Naive thymus-derived CD4-positive, alpha-beta T cell (primary cell): ENCODE data around the gene SCAF4. TPM values are rescaled to one million over a fixed set of nuclear protein-coding genes. Genes with fewer than 3 reads are reported as not detected.
"Not testable (repeated sequence)": the region's sequence is repeated elsewhere in the genome, so short reads cannot be mapped to it uniquely, and the experiment has no call there.

Source experiments
- ATAC-seq: fragments of 150-1000 bp; cut with Tn5 transposase; 2 replicates; pipeline ENCODE4 v1.10.0; 2021; ENCODE audit warnings: mild to moderate bottlenecking, moderate library complexity
- CTCF ChIA-PET: fragments of 350-600 bp; sonication (Branson Sonifier 250); formaldehyde crosslinking; loops from one replicate; lab custom pipeline; 2021; ENCODE audit warnings: antibody characterized with exemption; lab: Charles Lee
- POLR2A ChIA-PET: fragments of 350-600 bp; sonication (Branson Sonifier 250); formaldehyde crosslinking; loops from one replicate; lab custom pipeline; 2021; ENCODE audit warnings: antibody characterized with exemption, inconsistent platforms; lab: Charles Lee
- DNase-seq, 9 donors: peaks; one replicate each; pipeline versions ENCODE4 v3.0.0 to v3.0.0-alpha.2; 2020 to 2022; ENCODE audit warnings: mixed read lengths in 1 of 9
- H3K27ac ChIP-seq: one replicate; pipeline ENCODE4 v1.7.0; 2013; ENCODE audit warnings: mild to moderate bottlenecking, low read depth, low read length, moderate library complexity
- H3K27me3 ChIP-seq, 2 donors: one replicate each; pipeline ENCODE4 v1.7.0; 2013; ENCODE audit warnings: low read length in 2 of 2, mild to moderate bottlenecking in 2 of 2, moderate library complexity in 2 of 2; ENCODE audit not compliant: control insufficient read depth in 2 of 2, insufficient read depth in 2 of 2
- H3K36me3 ChIP-seq, 3 experiments: 1 replicate in 2 of 3; 2 replicates in 1 of 3; pipeline ENCODE4 v1.7.0; 2013; ENCODE audit warnings: low read length in 3 of 3, mild to moderate bottlenecking in 3 of 3, moderate library complexity in 1 of 3; ENCODE audit not compliant: insufficient read depth in 3 of 3, control insufficient read depth in 2 of 3
- H3K4me1 ChIP-seq, 2 donors: one replicate each; pipeline ENCODE4 v1.7.0; 2013; ENCODE audit warnings: low read length in 2 of 2, mild to moderate bottlenecking in 2 of 2, moderate library complexity in 1 of 2; ENCODE audit not compliant: control insufficient read depth in 2 of 2, insufficient read depth in 2 of 2
- H3K4me3 ChIP-seq: 2 replicates; pipeline ENCODE4 v1.7.0; 2013; ENCODE audit warnings: mild to moderate bottlenecking, low read length
- H3K9me3 ChIP-seq, 3 experiments: 1 replicate in 2 of 3; 2 replicates in 1 of 3; pipeline ENCODE4 v1.7.0; 2013; ENCODE audit warnings: low read length in 3 of 3; ENCODE audit not compliant: control insufficient read depth in 2 of 3
- H3K27ac Mint-ChIP-seq, 9 donors: one replicate each; pipeline ENCODE4 v1.8.0; 2020 to 2022; ENCODE audit warnings: mixed read lengths in 9 of 9, mild to moderate bottlenecking in 8 of 9, moderate library complexity in 5 of 9, inconsistent platforms in 2 of 9
- H3K27me3 Mint-ChIP-seq, 5 donors: one replicate each; pipeline ENCODE4 v1.8.0; 2021 to 2022; ENCODE audit warnings: mixed read lengths in 5 of 5, mild to moderate bottlenecking in 1 of 5
- H3K36me3 Mint-ChIP-seq, 5 donors: one replicate each; pipeline ENCODE4 v1.8.0; 2020 to 2022; ENCODE audit warnings: mixed read lengths in 5 of 5, mild to moderate bottlenecking in 3 of 5, inconsistent platforms in 1 of 5
- H3K4me1 Mint-ChIP-seq, 7 donors: one replicate each; pipeline ENCODE4 v1.8.0; 2020 to 2022; ENCODE audit warnings: mixed read lengths in 7 of 7, mild to moderate bottlenecking in 3 of 7, inconsistent platforms in 1 of 7
- H3K4me3 Mint-ChIP-seq, 10 donors: one replicate each; pipeline ENCODE4 v1.8.0; 2020 to 2022; ENCODE audit warnings: mild to moderate bottlenecking in 10 of 10, mixed read lengths in 10 of 10, moderate library complexity in 6 of 10, inconsistent platforms in 2 of 10
- H3K9me3 Mint-ChIP-seq, 11 donors: one replicate each; pipeline ENCODE4 v1.8.0; 2020 to 2022; ENCODE audit warnings: mixed read lengths in 11 of 11, mild to moderate bottlenecking in 4 of 11, inconsistent platforms in 1 of 11, moderate library complexity in 1 of 11
- intact Hi-C, 2 donors: fragments of 100-400 bp; cut with micrococcal nuclease; formaldehyde crosslinking; loops; one replicate each; pipeline ENCODE4 v1.15.1; 2023
- polyA plus RNA-seq, 2 donors: library from polyadenylated mRNA; unstranded; fragments of 300-500 nt; fragmentation: Illumina TruSeq; gene quantifications; one replicate each; pipeline ENCODE4 v1.2.3, GENCODE V29; 2021
- total RNA-seq, 6 experiments: library from RNA in 5 of 6; stranded (reverse) in 5 of 6; gene quantifications; 1 replicate in 5 of 6; 2 replicates in 1 of 6; pipeline ENCODE4 v1.2.3 and lab custom pipeline; 2021 to 2026

The SCAF4 gene
- total and polyA plus RNA-seq, 7 experiments from 2014 or later: 20.4 to 69.7 (median 58.9) TPM

GRCh38 chr21:31644643-31645042, 87.3 kb downstream of the SCAF4 start:
- intact Hi-C loops: no loop called here
- Histone ChIP-seq H3K27ac (no peak overlapping the region), H3K4me1 (no peaks in the 10 kb centered on the region), H3K27me3 (no peaks in the 10 kb centered on the region), H3K4me3 (no peak overlapping the region), H3K9me3 (no peaks in the 10 kb centered on the region), H3K36me3 (no peaks in the 10 kb centered on the region)
- ATAC-seq (no peak), DNase-seq (no peak)
- ChIA-PET POLR2A (no interaction called here), CTCF (no interaction called here)
- H3K9me3 Mint-ChIP-seq: peaks cover 0 to 8% (median 0%) of the 10 kb centered on the region in 11 donors
- no peaks in the 10 kb centered on the region for H3K4me1 Mint-ChIP-seq
- H3K27me3 Mint-ChIP-seq: peaks cover 0 to 4% (median 0%) of the 10 kb centered on the region in 5 donors
- H3K36me3 Mint-ChIP-seq: peaks cover 0 to 9% (median 6%) of the 10 kb centered on the region in 5 donors
- no peak overlapping the region for H3K4me3 Mint-ChIP-seq
- H3K27ac Mint-ChIP-seq: no peak overlapping the region

GRCh38 chr21:31641416-31641922, 90.4 kb downstream of the SCAF4 start:
- no peaks in the 10 kb centered on the region for H3K36me3 ChIP-seq
- intact Hi-C loops: no loop called here
- H3K4me1 ChIP-seq: no peaks in the 10 kb centered on the region
- no peaks in the 10 kb centered on the region for H3K4me1 Mint-ChIP-seq
- peaks cover 0 to 3% (median 0%) of the 10 kb centered on the region in 3 experiments for H3K9me3 ChIP-seq
- no peaks in the 10 kb centered on the region for H3K27me3 ChIP-seq
- H3K27me3 Mint-ChIP-seq: peaks cover 0 to 4% (median 0%) of the 10 kb centered on the region in 5 donors
- peaks cover 0 to 17% (median 7%) of the 10 kb centered on the region in 11 donors for H3K9me3 Mint-ChIP-seq
- H3K27ac Mint-ChIP-seq: no peak overlapping the region
- no peak overlapping the region for H3K4me3 Mint-ChIP-seq
- peaks cover 4 to 19% (median 8%) of the 10 kb centered on the region in 5 donors for H3K36me3 Mint-ChIP-seq
- DNase-seq: no peak
- ChIA-PET POLR2A (no interaction called here), CTCF (no interaction called here)
- H3K27ac ChIP-seq: no peak overlapping the region
- no peak overlapping the region for H3K4me3 ChIP-seq
- ATAC-seq: no peak

- POLR2A ChIA-PET: interaction anchor here (0.7 kb wide), 2 partner anchors 17 to 167 kb away, joined by 3 to 4 read pairs; no protein-coding TSS in a partner anchor
- H3K36me3 Mint-ChIP-seq: peaks cover 4 to 17% (median 8%) of the 10 kb centered on the region in 5 donors
- peaks cover 0 to 2% (median 0%) of the 10 kb centered on the region in 7 donors for H3K4me1 Mint-ChIP-seq
Measured at GRCh38 chr21:31636874-31637273, 95.0 kb downstream of the SCAF4 start.

DNA sequence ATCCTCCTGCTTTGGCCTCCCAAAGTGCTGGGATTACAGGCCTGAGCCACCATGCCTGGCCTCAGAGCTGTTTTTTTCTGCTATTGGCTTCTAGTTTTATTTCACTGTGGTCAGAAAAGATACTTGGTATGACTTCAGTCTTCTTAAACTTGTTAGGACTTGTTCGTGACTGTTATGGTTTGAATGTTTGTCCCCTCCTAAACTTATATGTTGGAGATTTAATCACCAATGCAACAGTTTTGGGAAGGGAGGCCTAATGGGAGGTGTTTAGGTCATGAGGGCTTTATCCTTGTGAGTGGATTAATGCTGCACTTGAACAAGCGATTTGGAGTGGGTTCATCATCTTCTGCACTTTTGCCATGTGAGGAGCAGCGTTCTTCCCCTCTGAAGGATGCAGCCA, 96.9 kb downstream of the SCAF4 start:
- Mint-ChIP-seq H3K27ac (no peak overlapping the region), H3K36me3 (peaks cover 4 to 14% (median 5%) of the 10 kb centered on the region in 5 donors), H3K9me3 (peaks cover 0 to 28% (median 7%) of the 10 kb centered on the region in 11 donors), H3K4me1 (peaks cover 0 to 2% (median 0%) of the 10 kb centered on the region in 7 donors), H3K4me3 (no peak overlapping the region), H3K27me3 (peaks cover 0 to 4% (median 0%) of the 10 kb centered on the region in 5 donors)
- Histone ChIP-seq H3K4me1 (no peaks in the 10 kb centered on the region), H3K27me3 (no peaks in the 10 kb centered on the region), H3K36me3 (no peaks in the 10 kb centered on the region), H3K27ac (no peak overlapping the region), H3K4me3 (no peak overlapping the region), H3K9me3 (peaks cover 0 to 3% (median 0%) of the 10 kb centered on the region in 3 experiments)
- ATAC-seq: no peak
- CTCF ChIA-PET: no interaction called here
- intact Hi-C loops: no loop called here
- DNase-seq: no peak
- POLR2A ChIA-PET: no interaction called here

More at GRCh38 chr21:31636874-31637273, 95.0 kb downstream of the SCAF4 start:
- no peak for DNase-seq
- H3K36me3 ChIP-seq: no peaks in the 10 kb centered on the region
- H3K27me3 ChIP-seq: no peaks in the 10 kb centered on the region
- H3K4me1 ChIP-seq: no peaks in the 10 kb centered on the region
- no peak overlapping the region for H3K27ac ChIP-seq
- no peak overlapping the region for H3K4me3 ChIP-seq
- H3K4me3 Mint-ChIP-seq: no peak overlapping the region
- CTCF ChIA-PET: no interaction called here
- H3K9me3 ChIP-seq: peaks cover 0 to 3% (median 0%) of the 10 kb centered on the region in 3 experiments
- no peak for ATAC-seq
- H3K27ac Mint-ChIP-seq: no peak overlapping the region
- H3K9me3 Mint-ChIP-seq: peaks cover 0 to 28% (median 7%) of the 10 kb centered on the region in 11 donors
- H3K27me3 Mint-ChIP-seq: peaks cover 0 to 4% (median 0%) of the 10 kb centered on the region in 5 donors
- intact Hi-C loops: no loop called here

DNA sequence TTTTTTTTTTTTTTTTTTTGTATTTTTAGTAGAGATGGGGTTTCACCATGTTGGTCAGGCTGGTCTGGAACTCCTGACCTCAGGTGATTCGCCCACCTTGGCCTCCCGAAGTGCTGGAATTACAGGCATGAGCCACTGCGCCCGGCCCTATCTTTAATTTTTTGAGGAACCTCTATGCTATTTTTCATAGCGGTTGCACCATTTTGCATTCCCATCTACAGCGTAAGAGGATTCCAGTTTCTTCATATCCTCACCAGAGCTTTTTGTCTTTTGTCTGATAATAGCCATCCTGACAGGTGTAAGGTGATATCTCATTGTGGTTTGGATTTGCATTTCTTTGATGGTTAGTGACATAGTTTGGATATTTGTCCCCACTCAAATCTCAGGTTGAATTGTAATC, 100.0 kb downstream of the SCAF4 start:
- H3K27ac Mint-ChIP-seq, H3K9me3 ChIP-seq, H3K4me3 Mint-ChIP-seq, H3K4me1 ChIP-seq, H3K27me3 Mint-ChIP-seq, H3K27ac ChIP-seq, DNase-seq, ATAC-seq, POLR2A ChIA-PET, H3K36me3 ChIP-seq, CTCF ChIA-PET, H3K27me3 ChIP-seq, H3K4me3 ChIP-seq, intact Hi-C loops, H3K4me1 Mint-ChIP-seq: not testable (repeated sequence)
- Mint-ChIP-seq H3K36me3 (peaks cover 0 to 13% (median 1%) of the 10 kb centered on the region in 5 donors), H3K9me3 (peaks cover 0 to 17% (median 5%) of the 10 kb centered on the region in 11 donors)

DNA sequence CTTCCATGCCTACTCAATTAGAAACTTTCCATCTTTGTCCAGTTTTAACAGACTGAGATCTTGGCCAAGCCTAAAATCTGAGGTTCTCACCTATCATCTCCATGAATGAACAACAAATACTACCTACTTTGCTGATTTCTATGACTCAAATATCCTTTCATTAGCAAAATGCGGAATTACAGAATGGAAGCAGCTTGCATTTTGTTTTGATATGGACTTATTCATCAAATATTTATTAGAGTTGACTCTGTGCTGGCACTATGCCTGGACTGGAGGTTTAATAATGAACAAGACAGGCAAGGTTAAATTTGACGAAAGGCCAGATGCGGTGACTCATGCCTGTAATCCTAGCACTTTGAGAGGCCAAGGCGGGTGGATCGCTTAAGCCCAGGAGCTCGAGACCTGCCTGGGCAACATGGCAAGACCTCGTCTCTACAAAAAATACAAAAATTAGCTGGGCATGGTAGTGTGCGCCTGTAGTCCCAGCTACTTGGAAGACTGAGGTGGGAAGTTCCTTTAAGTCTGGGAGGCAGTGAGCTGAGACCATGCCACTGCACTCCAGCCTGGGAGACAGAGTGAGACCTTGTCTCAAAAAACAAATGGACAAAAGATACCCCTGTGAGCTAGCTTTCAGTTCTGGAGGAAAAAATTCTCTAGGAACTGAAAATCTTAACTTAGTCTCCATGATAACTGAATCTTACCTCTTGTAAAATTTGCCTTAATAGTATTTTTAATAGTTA, 101.8 kb downstream of the SCAF4 start:
- no peak for ATAC-seq
- no peaks in the 10 kb centered on the region for H3K4me1 ChIP-seq
- no peaks in the 10 kb centered on the region for H3K9me3 ChIP-seq
- Mint-ChIP-seq H3K27ac (no peak overlapping the region), H3K27me3 (peaks cover 0 to 3% (median 0%) of the 10 kb centered on the region in 5 donors), H3K4me3 (no peak overlapping the region), H3K9me3 (peaks cover 0 to 8% (median 0%) of the 10 kb centered on the region in 11 donors), H3K4me1 (no peaks in the 10 kb centered on the region), H3K36me3 (peaks cover 0 to 8% (median 0%) of the 10 kb centered on the region in 5 donors)
- no peak for DNase-seq
- no peak overlapping the region for H3K4me3 ChIP-seq
- intact Hi-C loops: no loop called here
- ChIA-PET POLR2A (interaction anchor here (0.6 kb wide), 1 partner anchor 647 kb away, joined by 4 read pairs; no protein-coding TSS in a partner anchor), CTCF (no interaction called here)
- no peak overlapping the region for H3K27ac ChIP-seq
- H3K36me3 ChIP-seq: no peaks in the 10 kb centered on the region
- no peaks in the 10 kb centered on the region for H3K27me3 ChIP-seq
